HG03097 (cell line): ENCODE results near the gene PRSS35.
"Not testable (repeated sequence)": the region's sequence is repeated elsewhere in the genome, so short reads cannot be mapped to it uniquely, and the experiment has no call there.

Experiments
- ATAC-seq: cut with Tn5 transposase; IDR thresholded peaks from one replicate; pipeline ENCODE4 v1.9.1; 2021; ENCODE audit not compliant: unreplicated experiment, low FRiP score

Gene PRSS35

DNA sequence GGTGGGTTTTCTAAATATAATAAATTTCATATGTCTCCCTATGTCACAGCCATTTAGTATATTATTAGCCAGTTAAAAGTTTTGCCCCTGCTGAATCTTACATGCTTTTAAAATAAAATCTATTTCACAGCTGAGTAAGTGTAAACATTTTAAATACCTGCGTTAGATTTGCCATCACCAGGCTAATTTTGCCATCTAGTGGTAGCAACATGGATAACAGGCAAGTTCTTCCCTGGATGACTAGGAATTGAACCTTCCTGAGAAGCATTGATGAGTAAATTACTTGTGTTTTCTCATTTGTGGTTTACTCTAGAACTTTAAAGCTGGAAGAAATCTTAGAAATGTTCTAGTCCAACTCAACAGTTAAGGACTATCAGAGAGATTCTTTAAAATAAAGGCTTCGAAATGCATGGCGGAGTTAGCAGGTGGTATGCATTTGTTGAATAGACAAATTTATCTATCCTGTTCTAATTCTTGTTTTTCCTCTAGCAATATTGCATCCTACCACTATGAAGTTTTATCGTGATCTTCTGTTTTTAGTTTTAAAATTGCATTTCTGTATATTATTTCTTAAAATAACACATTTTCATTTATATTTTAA is 2.6 kb downstream of the PRSS35 start:
- no peak for ATAC-seq

DNA sequence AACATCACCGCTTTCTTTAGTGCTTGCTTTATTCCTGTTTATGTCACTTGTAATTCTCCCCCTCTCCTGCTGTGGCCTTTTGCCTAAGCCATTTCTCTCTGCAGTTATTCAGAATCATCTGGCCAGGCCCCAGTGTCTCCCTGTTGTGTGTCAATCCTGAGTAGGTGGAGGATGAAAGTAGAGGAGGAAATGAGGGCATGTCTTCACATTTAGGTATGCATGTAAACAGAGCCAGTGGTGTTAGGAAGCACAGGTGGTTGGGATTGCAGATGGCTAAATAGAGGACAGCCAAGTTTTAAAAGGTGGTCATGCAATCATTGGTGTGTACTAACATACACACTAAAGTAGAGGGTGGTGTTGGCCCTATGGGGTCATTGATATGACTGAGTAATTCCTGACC is 5.2 kb downstream of the PRSS35 start:
- no peak for ATAC-seq

DNA sequence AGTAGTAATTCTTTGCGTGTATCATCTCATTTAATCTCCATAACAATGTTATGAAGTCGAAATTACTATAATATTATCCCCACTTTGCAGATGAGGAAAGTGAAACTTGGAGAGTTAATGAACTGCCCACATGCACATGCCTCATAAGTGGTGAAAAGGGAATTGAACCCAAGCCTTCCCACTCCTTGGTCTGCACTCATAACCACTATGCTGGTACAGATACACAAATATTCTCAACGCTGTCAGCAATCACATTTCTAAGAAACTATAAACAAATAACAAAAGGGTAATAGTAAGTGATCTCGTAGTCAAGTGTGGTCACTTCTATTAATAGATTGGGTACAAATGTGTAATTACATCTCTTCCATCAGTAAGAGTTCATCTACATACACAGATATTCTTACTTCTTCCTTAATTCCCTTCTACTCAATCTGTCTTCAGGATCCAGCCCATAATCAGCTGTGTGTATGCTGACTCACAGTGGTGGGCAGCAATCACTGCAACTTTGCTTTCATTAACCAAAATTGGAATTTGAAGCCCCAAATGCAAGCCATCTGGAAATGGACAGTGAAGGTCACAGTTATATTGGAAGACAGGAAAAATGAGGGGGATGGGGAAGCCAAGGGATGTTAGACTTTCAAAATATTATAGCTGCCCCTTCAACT is 6.6 kb downstream of the PRSS35 start:
- no peak for ATAC-seq

DNA sequence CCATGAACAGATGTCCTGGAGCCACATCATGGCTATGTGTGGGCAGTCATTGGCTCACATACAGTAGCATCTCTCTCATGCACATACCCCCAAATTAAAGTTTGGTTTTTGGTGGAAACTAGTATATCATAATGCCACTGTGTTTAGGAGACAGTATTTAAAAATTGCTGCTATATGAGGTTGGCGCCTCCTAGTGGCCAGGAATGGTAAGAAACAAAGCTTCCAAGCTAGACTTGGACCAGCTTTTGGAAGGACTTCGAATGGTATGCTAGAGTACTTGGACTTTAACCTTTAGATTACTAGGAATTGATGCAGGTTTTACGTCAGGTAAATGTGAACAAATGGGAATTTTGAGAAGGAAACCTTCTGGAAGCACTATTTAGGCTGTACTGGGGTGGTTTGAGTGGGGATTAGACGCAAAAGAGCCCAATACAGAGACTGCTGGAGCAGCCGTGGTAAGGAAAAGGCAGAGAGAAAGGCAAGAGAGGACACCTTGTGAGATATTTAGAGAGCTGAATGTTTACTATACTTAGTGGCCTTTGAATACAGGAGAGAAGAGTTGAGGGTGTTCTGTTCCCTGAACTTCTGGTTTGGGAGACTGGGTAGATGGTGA is 23.8 kb downstream of the PRSS35 start:
- no peak for ATAC-seq

DNA sequence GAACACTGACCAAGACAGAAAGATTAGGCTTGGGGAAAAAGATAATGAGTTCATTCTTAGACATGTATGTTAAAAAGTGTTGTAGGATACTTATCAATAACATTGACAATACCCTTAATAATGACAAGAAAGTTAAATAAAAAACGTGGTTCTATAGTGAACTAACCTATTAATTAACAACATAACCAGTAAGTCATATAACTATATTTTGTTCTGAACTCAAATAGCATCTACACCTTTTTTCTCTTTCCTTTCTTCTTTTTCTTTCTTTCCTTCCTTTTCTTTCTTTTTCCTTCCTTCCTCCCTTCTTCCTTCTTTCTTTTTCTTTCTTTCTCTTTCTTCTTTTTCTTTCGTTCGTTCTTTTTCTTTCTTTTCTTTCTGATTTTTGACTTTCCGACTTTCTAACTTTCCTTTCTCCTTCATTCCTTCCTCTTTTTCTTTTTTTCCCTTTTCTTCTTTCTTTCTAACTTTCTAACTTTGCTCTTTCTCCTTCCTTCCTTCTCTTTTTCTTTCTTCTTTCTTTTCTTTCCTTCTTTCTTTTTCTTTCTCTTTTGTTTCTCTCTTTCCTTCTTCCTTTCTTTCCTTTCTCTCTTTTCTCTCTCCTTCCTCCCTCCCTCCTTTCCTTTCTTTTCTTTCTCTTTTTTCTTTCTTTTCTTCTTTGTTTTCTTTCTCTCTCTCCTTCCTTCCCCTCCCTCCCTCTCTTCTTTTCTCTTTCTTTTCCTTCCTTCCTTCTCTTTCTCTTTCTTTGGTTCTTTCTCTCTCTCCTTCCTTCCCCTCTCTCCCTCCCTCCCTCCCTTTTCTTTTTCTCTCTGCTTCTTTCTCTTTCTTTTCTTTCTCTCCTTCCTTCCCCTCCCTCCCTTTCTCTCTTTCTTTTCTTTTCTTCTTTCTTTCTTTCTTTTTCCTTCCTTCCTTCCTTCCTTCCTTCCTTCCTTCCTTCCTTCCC is 24.6 kb downstream of the PRSS35 start:
- ATAC-seq, result no peak

DNA sequence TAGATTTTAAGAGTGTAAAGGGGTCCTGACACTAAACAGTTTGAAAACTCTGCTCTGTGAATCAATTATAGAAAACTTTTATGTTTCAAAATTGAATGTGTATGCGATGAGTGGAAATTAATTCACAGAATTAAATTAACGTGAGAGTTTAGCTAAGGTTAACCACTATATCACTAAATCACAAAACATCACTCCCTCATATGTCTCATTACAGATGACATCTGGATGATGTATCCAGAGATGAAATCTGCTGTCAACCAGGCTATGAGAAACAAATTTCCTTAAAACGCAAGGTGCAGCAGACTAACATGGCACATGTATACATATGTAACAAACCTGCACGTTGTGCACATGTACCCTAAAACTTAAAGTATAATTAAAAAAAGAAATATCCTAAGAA is 27.3 kb downstream of the PRSS35 start:
- no peak for ATAC-seq

DNA sequence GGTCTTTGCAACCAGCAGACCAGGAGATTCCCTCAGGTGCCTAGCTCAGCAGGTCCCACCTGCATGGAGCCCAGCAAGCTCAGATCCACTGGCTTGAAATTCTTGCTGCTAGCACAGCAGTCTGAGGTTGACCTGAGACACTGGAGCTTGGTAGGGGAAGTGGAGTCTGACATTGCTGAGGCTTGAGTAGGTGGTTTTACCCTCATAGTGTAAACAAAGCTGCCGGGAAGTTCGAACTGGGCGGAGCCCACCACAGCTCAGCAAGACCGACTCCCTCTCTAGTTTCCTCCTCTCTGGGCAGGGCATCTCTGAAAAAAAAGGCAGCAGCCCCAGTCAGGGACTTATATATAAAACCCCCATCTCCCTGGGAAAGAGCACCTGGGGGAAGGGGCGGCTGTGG is 34.3 kb downstream of the PRSS35 start:
- ATAC-seq, result no peak

DNA sequence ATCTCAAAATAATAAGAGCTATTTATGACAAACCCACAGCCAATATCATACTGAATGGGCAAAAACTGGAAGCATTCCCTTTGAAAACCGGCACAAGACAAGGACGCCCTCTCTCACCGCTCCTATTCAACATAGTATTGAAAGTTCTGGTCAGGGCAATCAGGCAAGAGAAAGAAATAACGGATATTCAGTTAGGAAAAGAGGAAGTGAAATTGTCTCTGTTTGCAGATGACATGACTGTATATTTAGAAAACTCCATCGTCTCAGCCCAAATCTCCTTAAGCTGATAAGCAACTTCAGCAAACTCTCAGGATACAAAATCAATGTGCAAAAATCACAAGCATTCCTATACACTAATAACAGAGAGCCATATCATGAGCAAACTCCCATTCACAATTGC is 38.1 kb downstream of the PRSS35 start:
- not testable (repeated sequence) for ATAC-seq

DNA sequence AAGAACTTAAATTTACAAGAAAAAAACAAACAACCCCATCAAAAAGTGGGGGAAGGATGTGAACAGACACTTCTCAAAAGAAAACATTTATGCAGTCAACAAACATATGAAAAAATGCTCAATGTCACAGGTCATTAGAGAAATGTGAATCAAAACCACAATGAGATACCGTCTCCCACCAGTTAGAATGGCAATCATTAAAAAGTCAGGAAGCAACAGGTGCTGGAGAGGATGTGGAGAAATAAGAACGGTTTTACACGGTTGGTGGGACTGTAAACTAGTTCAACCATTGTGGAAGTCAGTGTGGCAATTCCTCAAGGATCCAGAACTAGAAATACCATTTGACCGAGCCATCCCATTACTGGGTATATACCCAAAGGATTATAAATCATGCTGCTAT is 39.4 kb downstream of the PRSS35 start:
- not testable (repeated sequence) for ATAC-seq

DNA sequence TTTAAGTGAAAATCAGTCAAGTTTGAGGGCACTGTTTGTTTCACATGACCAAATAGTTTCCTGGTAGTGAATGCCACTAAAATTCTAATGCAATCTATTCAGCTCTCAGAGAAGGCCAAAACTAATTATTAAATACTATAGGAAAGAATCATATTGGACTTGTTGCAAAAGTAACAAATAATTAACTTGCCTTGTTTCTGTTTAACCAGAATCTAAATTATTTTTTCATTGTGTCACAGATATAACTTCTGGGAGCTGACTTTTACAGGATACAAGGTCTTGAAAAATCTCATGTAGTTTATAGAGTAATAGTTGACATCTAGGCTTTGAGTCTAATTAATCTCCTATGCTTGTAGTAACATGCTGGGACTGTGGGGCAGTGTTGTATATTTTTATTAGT is 44.5 kb downstream of the PRSS35 start:
- no peak for ATAC-seq

DNA sequence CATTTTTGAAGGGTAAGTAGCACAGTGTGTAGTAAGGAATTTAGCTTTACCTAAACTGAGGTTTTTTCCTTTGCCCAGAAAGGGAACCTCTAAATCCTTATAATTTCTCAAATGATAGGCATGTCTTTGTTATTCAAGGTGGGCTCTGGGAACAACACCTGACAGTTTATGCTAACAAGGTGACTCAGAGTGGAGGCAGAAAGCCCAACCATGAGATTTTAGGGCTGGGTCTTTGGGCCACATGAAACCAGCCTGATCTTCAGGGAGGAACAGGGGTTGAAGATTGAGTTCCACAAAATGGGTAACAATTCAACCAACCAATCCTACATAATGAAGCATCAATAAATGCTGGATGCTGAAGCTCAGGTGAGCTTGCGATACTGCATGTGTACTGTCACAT is 46.6 kb downstream of the PRSS35 start:
- ATAC-seq, result no peak

DNA sequence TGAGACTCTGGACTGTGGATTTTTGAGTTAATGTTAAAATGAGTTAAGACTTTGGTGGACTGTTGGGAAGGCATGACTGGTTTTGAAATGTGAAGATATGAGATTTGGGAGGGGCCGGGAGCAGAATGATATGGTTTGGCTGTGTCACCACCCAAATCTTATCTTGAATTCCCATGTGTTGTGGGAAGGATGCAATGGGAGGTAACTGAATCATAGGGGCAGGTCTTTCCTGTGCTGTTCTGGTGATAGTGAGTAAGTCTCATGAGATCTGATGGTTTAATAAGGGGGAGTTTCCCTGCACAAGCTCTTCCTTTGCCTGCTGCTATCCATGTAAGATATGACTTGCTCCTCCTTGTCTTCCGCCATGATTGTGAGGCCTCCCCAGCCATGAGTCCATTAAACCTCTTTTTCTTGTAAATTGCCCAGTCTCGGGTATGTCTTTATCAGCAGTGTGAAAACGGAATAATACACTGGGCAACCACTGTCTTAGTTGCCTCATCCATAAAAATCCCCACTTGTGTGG is 59.4 kb downstream of the PRSS35 start:
- not testable (repeated sequence) for ATAC-seq

DNA sequence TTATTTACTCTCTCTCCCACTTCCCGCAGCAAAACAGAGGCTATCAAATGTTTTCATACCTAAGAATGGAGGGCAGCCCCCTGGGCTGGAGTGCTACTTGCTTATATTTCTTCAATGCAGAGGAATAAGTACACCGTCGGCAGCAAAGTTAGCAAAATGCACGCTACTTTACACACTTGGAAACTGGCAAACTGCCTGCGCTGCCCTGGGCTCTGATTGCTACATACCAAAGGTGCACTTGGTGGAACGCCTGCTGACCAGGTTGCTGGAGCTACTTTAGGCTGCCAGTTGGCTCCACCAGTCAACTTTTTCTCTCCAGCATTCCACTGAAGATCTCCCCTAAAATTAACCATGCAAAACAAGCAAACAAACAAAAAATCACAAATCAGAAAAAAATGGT is 62.4 kb downstream of the PRSS35 start:
- ATAC-seq, result no peak
